ENCODE measurements around the gene GET4. TPM values are rescaled to one million over a fixed set of nuclear protein-coding genes. Genes with fewer than 3 reads are reported as not detected.

The GET4 gene
- total and polyA plus RNA-seq, 2 of the 8 experiments (the other 6 are each of a cell fraction or from before 2014, with no cell fraction given), result 56.7 to 74.1 TPM

GRCh38 chr7:868189-868486 lies 8.2 kb upstream of the GET4 start (continued):
- TF ChIP-seq USF2 (IDR thresholded peaks at IDR 0.05; ENCODE audit: low read length), result no peak
- TF ChIP-seq YY1 (IDR thresholded peaks at IDR 0.05; ENCODE audit: low read depth, low read length), result no peak
- TF ChIP-seq JUN (IDR thresholded peaks at IDR 0.05; ENCODE audit: low read depth, low read length), result no peak
- no peak for TF ChIP-seq CREB1 (IDR thresholded peaks at IDR 0.05)
- no peak for TF ChIP-seq SUZ12 (IDR thresholded peaks at IDR 0.05; ENCODE audit: low read length)
- TF ChIP-seq BCL11A (IDR thresholded peaks at IDR 0.05; ENCODE audit: low read depth in 2 of 2, low read length in 2 of 2), result no peak
- no peak for TF ChIP-seq PHF8 (conservative IDR thresholded peaks at IDR 0.05; ENCODE audit: low read depth, low read length)

All from H1 (cell line).